Activated naive CD4-positive, alpha-beta T cell treated with anti-CD3 and anti-CD28 coated beads, Interleukin-2, amount 10 ng/mL, durations not matched to agents 7 days and 5 days (primary cell): ENCODE measurements around the gene COL6A3.
"Not testable (repeated sequence)": the region's sequence is repeated elsewhere in the genome, so short reads cannot be mapped to it uniquely, and the experiment has no call there.

Source experiments
- CTCF ChIA-PET: fragments of 350-600 bp; sonication (Branson Sonifier 250); formaldehyde crosslinking; loops from one replicate; lab custom pipeline; 2021; ENCODE audit warnings: antibody characterized with exemption; lab: Charles Lee
- DNase-seq: peaks from one replicate; pipeline ENCODE4 v3.0.0-alpha.2; 2020
- H3K27ac Mint-ChIP-seq: one replicate; pipeline ENCODE4 v1.8.0; 2021; ENCODE audit warnings: mild to moderate bottlenecking, moderate library complexity, mixed read lengths
- H3K27me3 Mint-ChIP-seq: one replicate; pipeline ENCODE4 v1.8.0; 2021; ENCODE audit warnings: mild to moderate bottlenecking, mixed read lengths
- H3K36me3 Mint-ChIP-seq: one replicate; pipeline ENCODE4 v1.8.0; 2021; ENCODE audit warnings: mixed read lengths
- H3K4me1 Mint-ChIP-seq: one replicate; pipeline ENCODE4 v1.8.0; 2021; ENCODE audit warnings: mixed read lengths
- H3K4me3 Mint-ChIP-seq: one replicate; pipeline ENCODE4 v1.8.0; 2021; ENCODE audit warnings: mild to moderate bottlenecking, moderate library complexity, mixed read lengths
- H3K9me3 Mint-ChIP-seq: one replicate; pipeline ENCODE4 v1.8.0; 2021; ENCODE audit warnings: mixed read lengths

The COL6A3 gene

GRCh38 chr2:237374284-237375060 is 39.5 kb downstream of the COL6A3 start:
- no peaks in the 10 kb centered on the region for H3K9me3 Mint-ChIP-seq
- CTCF ChIA-PET, result interaction anchor here (1.8 kb wide), 1 partner anchor 47 kb away, joined by 6 read pairs; no protein-coding TSS in a partner anchor
- H3K27me3 Mint-ChIP-seq, result peaks cover 5% of the 10 kb centered on the region
- DNase-seq, result no peak
- no peak overlapping the region for H3K27ac Mint-ChIP-seq
- no peaks in the 10 kb centered on the region for H3K4me1 Mint-ChIP-seq
- no peak overlapping the region for H3K4me3 Mint-ChIP-seq
- H3K36me3 Mint-ChIP-seq, result no peaks in the 10 kb centered on the region

DNA sequence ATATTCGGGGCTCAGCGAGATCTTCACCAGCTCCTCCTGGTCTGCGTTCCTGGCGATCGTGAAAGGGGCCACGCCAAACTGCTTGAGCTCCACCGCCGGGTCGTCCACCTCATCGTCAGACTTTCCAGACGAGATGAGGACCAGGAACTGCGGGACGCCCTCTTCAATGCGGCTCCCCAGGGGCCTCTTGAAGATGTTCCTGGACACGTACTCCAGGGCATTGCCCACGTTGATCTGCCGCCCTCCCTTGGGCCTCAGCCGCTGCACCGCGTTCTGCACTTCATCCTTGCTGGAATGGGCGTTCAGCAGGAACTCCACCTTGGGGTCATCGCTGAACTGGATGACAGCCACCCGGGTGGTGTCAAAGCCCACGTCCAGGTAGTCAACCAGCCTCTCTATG is 42.1 kb downstream of the COL6A3 start:
- Mint-ChIP-seq H3K36me3 (no peaks in the 10 kb centered on the region), H3K27ac (no peak overlapping the region), H3K27me3 (no peaks in the 10 kb centered on the region), H3K9me3 (no peaks in the 10 kb centered on the region), H3K4me1 (no peaks in the 10 kb centered on the region), H3K4me3 (no peak overlapping the region)
- no peak for DNase-seq
- CTCF ChIA-PET, result no interaction called here

GRCh38 chr2:237365671-237366070 is 48.3 kb downstream of the COL6A3 start:
- DNase-seq, result no peak
- Mint-ChIP-seq H3K4me3 (no peak overlapping the region), H3K27ac (no peak overlapping the region), H3K9me3 (no peaks in the 10 kb centered on the region), H3K27me3 (no peaks in the 10 kb centered on the region), H3K36me3 (no peaks in the 10 kb centered on the region), H3K4me1 (no peaks in the 10 kb centered on the region)
- CTCF ChIA-PET, result no interaction called here

DNA sequence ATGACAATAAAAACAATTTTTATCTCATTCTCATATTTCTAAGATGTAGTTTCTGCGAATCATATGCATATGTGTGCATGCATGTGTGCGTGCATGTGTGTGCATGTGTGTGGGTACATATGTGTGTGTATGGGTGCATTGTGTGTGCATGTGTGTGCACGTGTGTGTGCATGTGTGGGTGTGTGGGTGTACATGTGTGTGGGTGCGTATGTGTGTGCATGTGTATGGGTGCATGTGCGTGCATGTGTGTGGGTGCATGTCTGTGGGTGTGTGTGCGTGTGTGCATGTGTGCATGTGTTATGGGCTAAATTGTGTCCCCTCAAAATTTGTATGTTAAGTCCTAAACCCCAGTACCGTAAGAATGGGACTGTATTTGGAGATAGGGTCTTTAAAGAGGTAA is 49.3 kb downstream of the COL6A3 start:
- Mint-ChIP-seq H3K27me3 (no peaks in the 10 kb centered on the region), H3K36me3 (no peaks in the 10 kb centered on the region), H3K4me1 (no peaks in the 10 kb centered on the region), H3K4me3 (no peak overlapping the region), H3K27ac (no peak overlapping the region), H3K9me3 (no peaks in the 10 kb centered on the region)
- CTCF ChIA-PET, result no interaction called here
- no peak for DNase-seq

- H3K36me3 Mint-ChIP-seq, result no peaks in the 10 kb centered on the region
- no peak overlapping the region for H3K27ac Mint-ChIP-seq
- CTCF ChIA-PET, result no interaction called here
- no peak for DNase-seq
- H3K4me1 Mint-ChIP-seq, result no peaks in the 10 kb centered on the region
- H3K27me3 Mint-ChIP-seq, result no peaks in the 10 kb centered on the region
- no peaks in the 10 kb centered on the region for H3K9me3 Mint-ChIP-seq
- H3K4me3 Mint-ChIP-seq, result no peak overlapping the region
Measured at GRCh38 chr2:237361194-237362004, 52.6 kb downstream of the COL6A3 start.

GRCh38 chr2:237359894-237360780 is 53.8 kb downstream of the COL6A3 start:
- CTCF ChIA-PET, result no interaction called here
- Mint-ChIP-seq H3K27me3 (no peaks in the 10 kb centered on the region), H3K36me3 (no peaks in the 10 kb centered on the region), H3K4me1 (no peaks in the 10 kb centered on the region), H3K27ac (no peak overlapping the region), H3K9me3 (no peaks in the 10 kb centered on the region), H3K4me3 (no peak overlapping the region)
- DNase-seq, result no peak

DNA sequence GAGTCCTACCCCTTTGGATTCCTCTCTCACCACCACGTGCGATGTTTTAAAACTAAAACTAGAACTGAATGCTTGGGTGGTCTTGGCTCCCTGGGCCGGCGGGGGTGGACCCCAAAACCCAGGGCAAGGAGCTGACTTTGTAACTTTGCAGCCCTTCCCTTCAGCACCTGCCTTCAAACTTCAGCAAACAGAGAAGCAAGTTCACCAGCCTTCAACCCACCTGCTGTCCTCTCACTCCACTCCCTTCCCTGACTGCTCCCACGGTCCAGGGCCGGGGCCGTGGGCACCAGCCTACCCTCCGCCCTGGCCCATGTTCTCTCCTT is 54.5 kb downstream of the COL6A3 start:
- no peak overlapping the region for H3K27ac Mint-ChIP-seq
- DNase-seq, result no peak
- no peaks in the 10 kb centered on the region for H3K4me1 Mint-ChIP-seq
- no peaks in the 10 kb centered on the region for H3K36me3 Mint-ChIP-seq
- no peaks in the 10 kb centered on the region for H3K9me3 Mint-ChIP-seq
- no peaks in the 10 kb centered on the region for H3K27me3 Mint-ChIP-seq
- no peak overlapping the region for H3K4me3 Mint-ChIP-seq
- CTCF ChIA-PET, result no interaction called here

- no peaks in the 10 kb centered on the region for H3K36me3 Mint-ChIP-seq
- H3K9me3 Mint-ChIP-seq, result no peaks in the 10 kb centered on the region
- no peak overlapping the region for H3K27ac Mint-ChIP-seq
- H3K4me3 Mint-ChIP-seq, result no peak overlapping the region
- CTCF ChIA-PET, result no interaction called here
- no peaks in the 10 kb centered on the region for H3K27me3 Mint-ChIP-seq
- H3K4me1 Mint-ChIP-seq, result no peaks in the 10 kb centered on the region
- DNase-seq, result no peak
Measured at GRCh38 chr2:237358721-237359517, 55.0 kb downstream of the COL6A3 start.

DNA sequence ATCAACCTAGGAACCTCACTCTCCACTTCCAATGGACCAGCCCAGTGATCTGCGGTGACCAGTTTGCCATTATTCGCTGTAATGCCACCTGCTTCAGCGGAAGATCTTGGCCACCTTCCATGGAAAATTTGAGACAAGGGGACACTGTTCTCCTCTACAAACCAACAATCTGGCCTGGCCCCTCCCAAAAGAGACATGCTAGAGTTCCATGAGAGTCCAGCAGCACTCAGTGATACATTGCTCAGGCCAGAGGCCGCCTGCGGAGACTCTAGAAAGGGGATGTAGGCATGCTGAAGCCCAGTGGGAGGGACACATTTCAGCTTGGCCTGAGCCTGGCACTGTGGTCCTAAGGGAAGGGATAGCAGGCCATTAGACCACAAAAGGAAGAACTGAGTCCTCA is 58.3 kb downstream of the COL6A3 start:
- Mint-ChIP-seq H3K9me3 (no peaks in the 10 kb centered on the region), H3K27me3 (no peaks in the 10 kb centered on the region), H3K27ac (no peak overlapping the region), H3K4me1 (no peaks in the 10 kb centered on the region), H3K36me3 (no peaks in the 10 kb centered on the region), H3K4me3 (no peak overlapping the region)
- CTCF ChIA-PET, result no interaction called here
- no peak for DNase-seq

DNA sequence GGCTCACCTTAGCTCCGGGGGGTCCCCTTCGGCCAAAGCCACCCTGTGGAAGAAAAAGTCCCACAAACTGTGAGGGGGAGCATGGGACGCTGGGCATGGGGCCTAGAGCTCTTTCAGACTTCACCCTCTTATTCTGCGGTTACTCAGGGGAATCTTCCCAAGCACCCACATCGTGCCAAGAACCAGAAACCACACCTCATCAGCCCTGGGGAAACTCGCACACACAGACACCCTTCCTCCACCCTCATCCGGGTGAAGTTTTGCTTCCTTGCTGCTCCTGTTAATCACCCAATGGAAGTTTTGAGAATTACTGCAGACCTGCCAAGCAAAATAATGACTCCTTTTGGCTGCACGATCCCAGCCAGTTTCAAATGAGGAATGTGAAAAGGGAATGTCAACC is 59.1 kb downstream of the COL6A3 start:
- no peaks in the 10 kb centered on the region for H3K4me1 Mint-ChIP-seq
- DNase-seq, result no peak
- no peak overlapping the region for H3K4me3 Mint-ChIP-seq
- H3K27me3 Mint-ChIP-seq, result no peaks in the 10 kb centered on the region
- H3K36me3 Mint-ChIP-seq, result no peaks in the 10 kb centered on the region
- no peak overlapping the region for H3K27ac Mint-ChIP-seq
- CTCF ChIA-PET, result no interaction called here
- no peaks in the 10 kb centered on the region for H3K9me3 Mint-ChIP-seq

DNA sequence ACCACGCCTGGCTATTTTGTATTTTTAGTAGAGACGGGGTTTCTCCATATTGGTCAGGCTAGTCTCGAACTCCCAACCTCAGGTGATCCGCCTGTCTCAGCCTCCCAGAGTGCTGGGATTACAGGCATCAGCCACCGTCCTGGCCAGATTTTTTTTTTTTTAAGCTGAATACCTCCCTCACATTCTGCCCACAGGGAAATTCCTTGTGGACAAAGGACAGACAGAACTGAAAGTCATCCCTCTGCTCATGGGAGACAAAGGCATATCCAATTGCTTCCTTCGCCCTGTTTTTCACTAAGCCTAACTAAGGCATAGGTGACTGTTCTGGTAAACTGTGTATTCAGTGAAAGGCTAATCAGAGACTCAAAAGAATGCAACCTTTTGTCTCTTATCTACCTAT is 59.8 kb downstream of the COL6A3 start:
- H3K4me3 Mint-ChIP-seq, H3K27ac Mint-ChIP-seq, DNase-seq, H3K4me1 Mint-ChIP-seq, H3K36me3 Mint-ChIP-seq, H3K9me3 Mint-ChIP-seq, H3K27me3 Mint-ChIP-seq, CTCF ChIA-PET: not testable (repeated sequence)

GRCh38 chr2:237353215-237353614 is 60.7 kb downstream of the COL6A3 start:
- no peaks in the 10 kb centered on the region for H3K4me1 Mint-ChIP-seq

DNA sequence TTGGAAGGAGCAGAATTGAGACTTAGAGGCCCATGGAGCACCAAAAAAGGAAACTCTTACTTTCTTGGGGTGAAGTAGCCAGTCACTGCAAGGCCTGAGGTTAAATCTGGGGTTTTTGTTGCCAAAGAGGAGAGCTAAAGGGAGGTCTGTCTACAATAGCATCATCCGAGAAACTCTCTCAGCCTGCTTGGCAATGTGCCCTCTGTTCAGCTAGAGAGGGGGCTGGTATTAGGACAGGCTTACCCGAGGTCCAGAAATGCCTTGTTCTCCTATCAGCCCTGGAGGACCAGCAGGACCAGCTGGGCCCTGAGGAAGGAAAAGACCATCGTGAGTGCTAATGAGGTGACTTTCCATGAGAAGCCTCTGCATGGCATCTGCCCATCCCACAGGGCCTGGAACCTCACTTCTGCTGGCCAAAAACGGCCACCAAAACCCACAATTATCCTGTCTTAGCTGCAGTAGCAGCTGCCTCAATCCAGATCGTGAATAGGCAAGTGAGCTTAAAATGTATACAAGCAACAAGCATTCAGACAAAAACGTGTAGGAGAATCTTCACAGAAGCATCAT is 61.6 kb downstream of the COL6A3 start:
- no peak overlapping the region for H3K4me3 Mint-ChIP-seq
- H3K9me3 Mint-ChIP-seq, result no peaks in the 10 kb centered on the region
- no peaks in the 10 kb centered on the region for H3K27me3 Mint-ChIP-seq
- no peak overlapping the region for H3K27ac Mint-ChIP-seq
- no peaks in the 10 kb centered on the region for H3K4me1 Mint-ChIP-seq
- H3K36me3 Mint-ChIP-seq, result no peaks in the 10 kb centered on the region
- CTCF ChIA-PET, result no interaction called here
- DNase-seq, result no peak

More at GRCh38 chr2:237353215-237353614, 60.7 kb downstream of the COL6A3 start:
- Mint-ChIP-seq H3K36me3 (no peaks in the 10 kb centered on the region), H3K27ac (no peak overlapping the region), H3K9me3 (no peaks in the 10 kb centered on the region), H3K27me3 (no peaks in the 10 kb centered on the region), H3K4me3 (no peak overlapping the region)
- CTCF ChIA-PET, result no interaction called here
- DNase-seq, result no peak
